AG04450 (cell line): ENCODE data around the gene VPS54. TPM values are rescaled to one million over a fixed set of nuclear protein-coding genes. Genes with fewer than 3 reads are reported as not detected.

ENCODE experiments used
- CTCF ChIA-PET: fragments of 300-600, 350-600 bp; formaldehyde crosslinking; extraction: SDS; loops from one replicate; lab custom pipeline; 2022; ENCODE audit warnings: antibody characterized with exemption, inconsistent platforms; lab: Charles Lee
- POLR2A ChIA-PET: fragments of 350-600 bp; formaldehyde crosslinking; extraction: SDS; loops from one replicate; lab custom pipeline; 2021; ENCODE audit warnings: antibody characterized with exemption, inconsistent platforms; lab: Yijun Ruan, JAX
- DNase-seq: peaks from one replicate; pipeline ENCODE4 v3.0.0-alpha.2; 2011; ENCODE audit warnings: low read depth, low spot score
- H3K27ac ChIP-seq: one replicate; pipeline ENCODE4 v1.5.1; 2012; ENCODE audit warnings: low read depth, low read length, control low read depth
- H3K27me3 ChIP-seq: one replicate; pipeline ENCODE4 v1.6.0; 2012; ENCODE audit warnings: low read length; ENCODE audit not compliant: control insufficient read depth, insufficient read depth
- H3K4me3 ChIP-seq: 2 replicates; pipeline ENCODE4 v1.5.1; 2011; ENCODE audit warnings: mild to moderate bottlenecking, low read depth, low read length, control low read depth
- H3K9me3 ChIP-seq: 2 replicates; pipeline ENCODE4 v1.5.1; 2012; ENCODE audit warnings: low read length; ENCODE audit not compliant: control insufficient read depth, insufficient read depth
- polyA plus RNA-seq: library from polyadenylated mRNA; depleted of rRNA; stranded (reverse); fragments of >200 nt; gene quantifications from 2 replicates; pipeline ENCODE4 v1.2.3, GENCODE V29; 2011
- TF ChIP-seq, protein P1 (sequence below): IDR thresholded peaks from 2 replicates; pipeline ENCODE4 v1.5.1; 2011; ENCODE audit warnings: low read depth, low read length, control low read depth, inconsistent platforms

The VPS54 gene
- polyA plus RNA-seq, 1 experiment: 21.9 TPM

- Histone ChIP-seq H3K4me3 (no peak overlapping the region), H3K9me3 (no peaks in the 10 kb centered on the region), H3K27me3 (no peaks in the 10 kb centered on the region), H3K27ac (no peak overlapping the region)
- TF ChIP-seq, protein P1, sequence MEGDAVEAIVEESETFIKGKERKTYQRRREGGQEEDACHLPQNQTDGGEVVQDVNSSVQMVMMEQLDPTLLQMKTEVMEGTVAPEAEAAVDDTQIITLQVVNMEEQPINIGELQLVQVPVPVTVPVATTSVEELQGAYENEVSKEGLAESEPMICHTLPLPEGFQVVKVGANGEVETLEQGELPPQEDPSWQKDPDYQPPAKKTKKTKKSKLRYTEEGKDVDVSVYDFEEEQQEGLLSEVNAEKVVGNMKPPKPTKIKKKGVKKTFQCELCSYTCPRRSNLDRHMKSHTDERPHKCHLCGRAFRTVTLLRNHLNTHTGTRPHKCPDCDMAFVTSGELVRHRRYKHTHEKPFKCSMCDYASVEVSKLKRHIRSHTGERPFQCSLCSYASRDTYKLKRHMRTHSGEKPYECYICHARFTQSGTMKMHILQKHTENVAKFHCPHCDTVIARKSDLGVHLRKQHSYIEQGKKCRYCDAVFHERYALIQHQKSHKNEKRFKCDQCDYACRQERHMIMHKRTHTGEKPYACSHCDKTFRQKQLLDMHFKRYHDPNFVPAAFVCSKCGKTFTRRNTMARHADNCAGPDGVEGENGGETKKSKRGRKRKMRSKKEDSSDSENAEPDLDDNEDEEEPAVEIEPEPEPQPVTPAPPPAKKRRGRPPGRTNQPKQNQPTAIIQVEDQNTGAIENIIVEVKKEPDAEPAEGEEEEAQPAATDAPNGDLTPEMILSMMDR: peak; percentile 56
- DNase-seq: no peak
- ChIA-PET POLR2A (interaction anchor here (0.7 kb wide), 2 partner anchors 19 to 163 kb away, joined by 3 to 8 read pairs; no protein-coding TSS in a partner anchor), CTCF (interaction anchor here (0.5 to 7.4 kb wide), 35 partner anchors 11 to 708 kb away, joined by 3 to 103 read pairs (median 3); partner anchors contain the start of genes UGP2 and WDPCP)
These were observed 157.9 kb downstream of the VPS54 start for GRCh38 chr2:63861220-63861822.

DNA sequence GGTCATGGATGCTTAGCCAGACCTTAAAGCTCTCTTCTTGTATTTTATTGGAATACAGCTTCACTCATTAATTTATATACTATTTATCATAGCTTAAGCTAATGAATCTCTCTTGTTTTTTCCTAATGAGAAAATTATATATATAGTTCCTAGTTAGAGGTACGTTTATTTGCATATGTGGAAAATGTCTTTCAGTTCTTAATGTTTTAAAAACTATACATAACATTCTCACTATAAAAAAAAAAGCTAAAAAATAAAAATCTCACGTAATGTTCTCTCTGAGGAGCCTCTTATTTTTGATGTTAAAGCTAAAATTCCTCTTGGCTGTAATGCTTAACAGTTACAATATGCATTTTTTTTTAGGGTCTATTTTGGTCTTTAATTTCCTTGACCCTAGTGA is 160.9 kb downstream of the VPS54 start:
- Histone ChIP-seq H3K27me3 (no peaks in the 10 kb centered on the region), H3K27ac (no peak overlapping the region), H3K9me3 (no peaks in the 10 kb centered on the region), H3K4me3 (no peak overlapping the region)
- TF ChIP-seq, protein P1: no peak
- ChIA-PET POLR2A (interaction anchor here (0.8 kb wide), 1 partner anchor 17 kb away, joined by 3 read pairs; the partner anchor contains the start of gene UGP2), CTCF (interaction anchor here (0.9 to 7.4 kb wide), 4 partner anchors 10 to 171 kb away, joined by 3 to 92 read pairs (median 4); no protein-coding TSS in a partner anchor)
- DNase-seq: no peak

- ChIA-PET CTCF (interaction anchor here (1.3 to 2.7 kb wide), 2 partner anchors 12 to 164 kb away, joined by 5 to 15 read pairs; no protein-coding TSS in a partner anchor), POLR2A (no interaction called here)
- TF ChIP-seq, protein P1: no peak
- no peaks in the 10 kb centered on the region for H3K9me3 ChIP-seq
- no peak overlapping the region for H3K4me3 ChIP-seq
- no peaks in the 10 kb centered on the region for H3K27me3 ChIP-seq
- no peak overlapping the region for H3K27ac ChIP-seq
- no peak for DNase-seq
These were observed 163.0 kb downstream of the VPS54 start for GRCh38 chr2:63856303-63856603.

DNA sequence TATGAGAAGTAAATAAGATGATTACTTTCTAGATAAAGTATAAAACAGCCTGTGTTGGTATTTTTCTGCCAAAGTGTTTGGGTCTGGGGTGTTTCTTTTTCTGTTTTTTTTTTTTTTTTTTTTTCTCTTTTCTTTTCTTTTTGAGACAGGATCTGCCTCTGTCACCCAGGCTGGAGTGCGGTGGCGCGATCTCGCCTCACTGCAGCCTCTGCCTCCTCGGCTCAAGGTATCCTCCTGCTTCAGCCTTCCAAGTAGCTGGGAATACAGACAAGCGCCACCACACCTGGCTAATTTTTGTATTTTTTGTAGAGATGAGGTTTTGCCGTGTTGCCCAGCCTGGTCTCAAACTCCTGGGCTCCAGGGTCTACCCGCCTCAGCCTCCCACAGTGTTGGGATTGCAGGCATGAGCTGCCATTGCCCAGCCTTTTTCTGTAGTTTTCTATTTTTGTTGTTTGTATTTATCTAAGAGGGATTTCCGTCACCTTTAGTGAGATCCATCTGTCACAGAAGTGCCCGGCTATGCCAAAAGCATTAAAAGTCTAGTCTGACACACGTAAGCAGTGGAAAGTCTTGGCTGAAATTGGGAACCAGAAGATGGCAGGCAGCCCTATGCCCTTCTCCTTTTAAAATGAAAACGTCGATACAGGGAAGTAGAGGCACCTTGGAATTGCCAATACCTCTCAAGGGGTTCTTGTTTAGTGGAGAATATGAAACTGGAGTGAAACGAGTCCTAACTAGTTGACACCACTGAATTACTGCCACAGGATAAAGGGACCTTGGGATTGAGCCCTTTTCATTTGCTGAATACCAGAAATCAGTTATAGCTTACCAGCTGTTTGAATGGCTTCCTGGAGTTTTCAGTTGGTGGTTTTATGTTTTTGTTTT is 163.6 kb downstream of the VPS54 start:
- DNase-seq: no peak
- CTCF ChIA-PET: interaction anchor here (1.3 to 2.7 kb wide), 2 partner anchors 12 to 163 kb away, joined by 5 to 15 read pairs; no protein-coding TSS in a partner anchor
- POLR2A ChIA-PET: interaction anchor here (1.0 kb wide), 1 partner anchor 14 kb away, joined by 4 read pairs; the partner anchor contains the start of gene UGP2
- Histone ChIP-seq H3K27ac (no peak overlapping the region), H3K4me3 (no peak overlapping the region), H3K9me3 (no peaks in the 10 kb centered on the region), H3K27me3 (no peaks in the 10 kb centered on the region)
- TF ChIP-seq, protein P1: no peak
